NCI-H1105 treated with DMSO at 0.1 percent for 48 hours (cell line): ENCODE measurements around the gene KLHDC7A.

Experiments
- DNase-seq: peaks from one replicate; lab custom pipeline; 2025; lab: John Stamatoyannopoulos, UW

The KLHDC7A gene

DNA sequence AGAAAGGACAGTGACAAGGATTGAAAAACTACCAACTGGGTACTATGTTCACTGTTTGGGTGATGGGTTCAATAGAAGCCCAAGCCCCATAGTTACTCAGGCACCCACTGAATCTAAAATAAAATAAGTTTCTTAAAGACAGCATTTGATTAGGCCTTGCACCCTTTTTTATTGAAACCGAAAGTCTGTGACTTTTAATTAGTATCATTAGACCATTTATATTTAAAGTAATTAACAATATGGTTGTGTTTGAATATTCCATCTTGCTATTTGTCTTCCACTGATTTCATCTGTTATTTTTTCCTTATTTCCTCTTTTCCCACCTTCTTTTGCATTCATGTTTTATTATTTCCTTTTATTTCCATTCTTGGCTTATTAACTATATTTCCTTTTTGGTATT is 27.4 kb downstream of the KLHDC7A start:
- DNase-seq: no peak

DNA sequence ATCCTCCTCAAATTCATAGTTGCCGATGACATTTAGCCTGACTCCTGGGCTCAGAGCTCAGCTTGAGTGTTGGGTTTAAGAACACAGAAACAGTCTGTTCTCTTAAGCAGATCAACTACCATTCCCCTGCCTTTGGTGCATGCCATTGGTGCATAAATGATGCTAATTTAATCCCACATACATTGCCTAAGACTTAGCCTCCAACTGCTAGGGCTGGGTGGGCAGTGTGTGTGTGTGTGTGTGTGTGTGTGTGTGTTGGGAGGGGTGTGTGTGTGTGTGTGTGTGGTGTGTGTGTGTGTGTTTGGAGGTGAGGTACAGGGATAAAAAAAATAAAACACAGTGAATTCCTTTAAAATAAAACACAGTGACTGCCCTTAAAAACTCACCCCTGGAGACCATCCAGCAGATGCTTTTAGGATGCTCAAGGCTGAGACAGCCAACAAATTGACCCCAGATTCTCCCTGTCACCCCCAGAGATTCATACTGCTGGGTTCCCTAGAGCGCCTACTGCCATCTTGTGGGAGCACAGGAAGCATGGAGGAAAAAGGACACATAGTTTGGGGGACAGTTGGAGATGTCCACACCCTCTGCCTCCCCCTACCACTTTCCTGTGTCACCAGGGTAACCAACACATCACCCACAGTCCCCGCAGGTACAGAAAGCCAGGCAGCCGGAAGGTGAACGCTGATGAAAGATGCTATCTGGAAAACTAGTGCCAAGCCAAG is 30.6 kb downstream of the KLHDC7A start:
- DNase-seq: no peak

DNA sequence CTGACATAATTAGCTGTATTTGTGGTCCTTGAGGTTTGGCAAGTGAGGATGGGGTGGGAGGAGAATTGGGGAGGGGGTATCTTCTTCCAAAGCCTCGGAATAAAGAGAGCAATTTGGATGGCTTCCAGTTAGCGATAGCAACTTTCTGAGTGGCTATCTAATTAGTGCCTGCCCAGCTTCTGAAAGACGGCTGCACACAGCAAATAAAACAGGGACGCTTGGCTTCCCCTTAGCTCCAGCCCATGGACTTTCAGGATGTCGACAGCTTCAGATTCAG is 31.1 kb downstream of the KLHDC7A start:
- DNase-seq: peak; percentile 99

DNA sequence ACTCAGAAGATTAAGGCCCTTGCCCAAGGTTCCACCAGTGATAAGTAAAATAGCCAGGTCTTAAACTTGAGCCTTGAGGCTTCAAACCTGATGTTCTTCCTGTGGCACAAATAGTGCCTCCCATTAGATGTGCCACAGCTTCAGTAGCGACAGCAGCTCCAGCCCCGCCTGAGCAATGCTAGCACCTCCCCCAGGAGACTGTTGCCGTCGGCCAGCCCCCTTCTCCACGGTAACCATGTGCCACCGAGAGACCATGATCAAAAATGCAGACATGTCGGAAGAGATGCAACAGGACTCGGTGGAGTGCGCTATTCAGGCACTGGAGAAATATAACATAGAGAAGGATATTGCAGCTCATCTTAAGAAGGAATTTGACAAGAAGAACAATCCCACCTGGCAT is 32.2 kb downstream of the KLHDC7A start:
- no peak for DNase-seq

DNA sequence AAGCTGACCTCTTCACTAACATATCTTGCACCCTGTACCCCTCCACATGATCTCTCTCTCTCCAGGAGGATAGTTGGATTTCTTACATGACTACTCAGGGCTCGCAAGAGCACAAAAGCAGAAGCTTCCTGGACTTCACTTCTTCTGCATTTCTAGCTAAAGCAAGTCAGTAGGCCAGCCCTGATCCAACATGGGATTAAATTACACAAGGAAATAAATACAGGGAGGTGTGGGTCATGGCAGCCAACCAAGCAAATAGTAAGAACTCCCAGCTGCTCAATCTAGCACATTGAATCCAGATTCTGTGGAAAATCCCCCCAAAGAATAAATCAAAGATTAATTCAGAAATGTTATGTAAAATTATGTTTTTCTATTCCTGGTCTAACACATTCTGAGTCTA is 33.3 kb downstream of the KLHDC7A start:
- no peak for DNase-seq

DNA sequence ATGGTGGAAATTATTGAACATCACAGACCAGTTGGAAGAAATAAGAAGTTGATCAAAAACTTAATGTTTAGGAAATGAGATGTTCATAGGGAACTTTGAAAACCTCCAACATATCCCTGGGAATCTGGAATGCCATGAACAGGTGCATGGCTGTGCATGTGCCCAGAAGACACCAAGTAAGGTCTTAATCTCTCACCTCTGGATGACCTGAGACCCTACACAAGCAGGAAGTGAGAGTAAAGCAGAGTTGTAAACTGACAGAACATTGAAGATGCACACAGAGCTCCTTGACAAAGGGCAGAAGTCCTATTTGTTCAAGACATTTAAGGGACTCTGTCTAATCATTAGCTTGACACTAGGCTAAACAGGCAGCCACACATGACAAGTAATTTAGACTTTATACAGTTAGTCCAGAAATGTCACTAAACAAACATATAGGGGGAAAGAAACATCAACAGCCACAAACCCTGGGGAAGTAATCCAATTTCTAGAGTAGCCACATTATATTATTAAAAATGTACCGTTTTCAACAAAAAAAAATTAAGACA is 34.5 kb downstream of the KLHDC7A start:
- DNase-seq: no peak

DNA sequence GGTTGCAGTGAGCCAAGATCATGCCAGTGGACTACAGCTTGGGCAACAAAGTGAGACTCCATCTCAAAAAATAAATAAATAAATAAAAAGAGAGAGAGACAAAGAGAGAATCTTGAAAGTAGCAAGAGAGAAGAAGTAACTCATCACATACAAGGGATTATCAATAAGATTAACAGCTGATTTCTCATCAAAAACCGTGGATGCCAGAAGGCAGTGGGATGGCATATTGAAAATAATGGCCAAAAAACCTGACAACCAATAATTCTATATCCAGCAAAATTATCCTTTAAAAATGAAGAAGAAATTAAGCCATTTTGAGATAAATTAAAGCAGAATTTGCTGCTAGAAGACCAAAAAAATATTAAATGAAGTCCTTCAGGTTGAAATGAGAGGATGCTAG is 35.7 kb downstream of the KLHDC7A start:
- DNase-seq: no peak

DNA sequence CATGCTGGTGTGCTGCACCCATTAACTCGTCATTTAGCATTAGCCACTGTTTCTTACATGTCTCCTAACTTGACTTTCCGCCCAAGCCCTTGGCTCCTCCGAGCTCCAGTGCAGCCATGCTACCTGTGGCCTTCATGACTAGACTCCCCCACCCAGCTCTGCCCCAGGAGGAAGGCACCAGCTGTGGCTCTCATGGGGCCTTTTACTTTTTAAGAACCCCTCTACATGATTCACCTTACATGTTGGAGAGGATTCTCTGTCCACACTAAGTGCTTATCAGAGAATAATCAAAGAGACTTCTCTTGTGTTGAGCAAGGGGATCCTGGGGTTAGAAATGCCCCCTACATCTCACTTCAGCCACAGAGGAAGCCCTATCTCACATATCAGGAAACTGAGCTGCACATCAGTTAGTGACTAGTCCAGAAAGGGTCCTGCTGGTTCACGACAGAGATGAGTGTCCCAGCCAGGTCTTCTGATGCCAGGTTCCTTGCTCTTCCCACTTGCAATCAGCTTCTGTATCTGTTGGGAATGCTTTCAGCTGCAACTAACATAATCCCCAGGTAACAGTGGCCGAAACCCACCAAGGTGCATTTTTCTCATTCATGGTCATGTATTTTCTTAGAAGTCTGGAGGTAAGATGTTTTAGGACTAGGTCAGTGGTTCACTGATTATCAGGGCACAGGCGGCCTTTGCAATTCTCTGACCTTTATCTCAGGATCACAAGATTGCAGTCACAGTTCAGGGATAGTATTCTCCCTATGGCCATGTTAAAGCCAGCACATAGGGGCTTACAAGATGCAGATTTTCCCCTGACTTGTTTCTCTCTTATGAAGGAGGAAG is 45.9 kb downstream of the KLHDC7A start:
- no peak for DNase-seq

DNA sequence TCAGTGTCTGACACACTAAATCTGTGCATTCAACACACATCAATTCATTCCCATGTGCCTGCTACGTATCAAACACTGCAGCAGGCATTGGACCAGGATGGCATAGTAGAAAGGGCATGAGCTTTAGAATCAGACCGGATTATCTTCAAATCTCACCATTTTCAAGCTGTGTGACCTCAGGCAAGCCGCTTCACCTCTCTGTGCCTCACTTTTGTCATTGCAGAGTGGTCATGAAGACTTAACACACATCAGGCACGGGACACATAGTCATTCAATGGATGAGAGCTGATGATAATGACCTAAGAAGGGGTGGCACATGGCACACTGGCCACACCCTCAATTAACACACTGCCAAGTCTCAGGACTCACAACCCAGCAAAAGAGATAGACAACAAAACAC is 46.8 kb downstream of the KLHDC7A start:
- no peak for DNase-seq

DNA sequence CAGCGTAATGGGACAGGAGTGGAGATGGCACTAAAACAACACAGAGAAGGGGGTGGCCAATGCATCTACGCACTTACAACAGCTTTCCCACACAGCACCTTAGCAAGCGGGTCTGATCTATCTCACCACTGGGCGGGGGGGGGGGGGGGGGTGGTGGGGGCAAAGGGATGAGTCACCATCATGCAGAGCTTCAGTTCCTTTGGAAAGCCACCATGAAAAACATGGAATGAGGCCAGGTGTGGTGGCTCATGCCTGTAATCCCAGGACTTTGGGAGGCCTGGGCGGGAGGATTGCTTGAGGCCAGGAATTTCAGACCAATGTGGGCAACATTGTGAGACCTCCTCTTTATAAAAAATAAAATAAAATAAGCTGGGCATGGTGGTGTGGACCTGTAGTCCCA is 47.2 kb downstream of the KLHDC7A start:
- no peak for DNase-seq

DNA sequence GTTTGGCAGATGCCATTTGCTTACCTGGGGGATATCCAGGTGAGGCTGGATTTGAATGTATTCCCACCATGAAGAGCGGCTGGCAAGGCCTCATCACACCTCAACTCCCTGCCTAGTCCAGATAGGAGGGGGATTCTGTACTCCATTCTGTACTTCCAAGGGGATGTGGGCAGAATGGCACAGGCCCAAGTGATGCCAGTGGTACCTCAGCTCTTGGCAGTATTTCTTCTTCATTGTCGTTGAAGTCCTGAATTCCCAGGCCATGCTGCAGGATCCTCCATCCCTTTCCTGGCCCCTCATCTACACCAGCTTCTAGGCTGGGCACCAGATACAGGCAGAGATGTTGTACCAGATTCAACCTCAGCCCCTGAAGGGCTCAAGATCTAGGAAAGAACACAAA is 47.9 kb downstream of the KLHDC7A start:
- no peak for DNase-seq

DNA sequence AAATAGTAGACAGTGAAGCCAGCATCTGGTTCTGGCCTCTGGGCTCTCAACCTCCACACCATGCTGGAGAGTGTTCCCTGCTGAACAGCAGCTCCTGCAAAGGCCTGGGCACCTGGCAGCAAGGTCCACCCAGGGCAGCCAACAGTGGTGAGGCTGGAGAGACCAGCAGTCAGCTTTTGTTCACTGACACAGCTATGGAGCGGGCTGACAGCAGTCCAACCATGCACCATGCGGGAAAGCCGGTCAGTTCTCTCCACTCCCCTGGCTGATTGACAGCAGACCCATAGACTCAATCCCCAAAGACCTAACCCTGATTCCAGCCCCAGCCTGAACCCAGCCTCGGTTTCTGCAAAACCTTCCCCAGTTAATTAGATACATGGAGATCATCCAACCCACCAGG is 49.0 kb downstream of the KLHDC7A start:
- DNase-seq: no peak

DNA sequence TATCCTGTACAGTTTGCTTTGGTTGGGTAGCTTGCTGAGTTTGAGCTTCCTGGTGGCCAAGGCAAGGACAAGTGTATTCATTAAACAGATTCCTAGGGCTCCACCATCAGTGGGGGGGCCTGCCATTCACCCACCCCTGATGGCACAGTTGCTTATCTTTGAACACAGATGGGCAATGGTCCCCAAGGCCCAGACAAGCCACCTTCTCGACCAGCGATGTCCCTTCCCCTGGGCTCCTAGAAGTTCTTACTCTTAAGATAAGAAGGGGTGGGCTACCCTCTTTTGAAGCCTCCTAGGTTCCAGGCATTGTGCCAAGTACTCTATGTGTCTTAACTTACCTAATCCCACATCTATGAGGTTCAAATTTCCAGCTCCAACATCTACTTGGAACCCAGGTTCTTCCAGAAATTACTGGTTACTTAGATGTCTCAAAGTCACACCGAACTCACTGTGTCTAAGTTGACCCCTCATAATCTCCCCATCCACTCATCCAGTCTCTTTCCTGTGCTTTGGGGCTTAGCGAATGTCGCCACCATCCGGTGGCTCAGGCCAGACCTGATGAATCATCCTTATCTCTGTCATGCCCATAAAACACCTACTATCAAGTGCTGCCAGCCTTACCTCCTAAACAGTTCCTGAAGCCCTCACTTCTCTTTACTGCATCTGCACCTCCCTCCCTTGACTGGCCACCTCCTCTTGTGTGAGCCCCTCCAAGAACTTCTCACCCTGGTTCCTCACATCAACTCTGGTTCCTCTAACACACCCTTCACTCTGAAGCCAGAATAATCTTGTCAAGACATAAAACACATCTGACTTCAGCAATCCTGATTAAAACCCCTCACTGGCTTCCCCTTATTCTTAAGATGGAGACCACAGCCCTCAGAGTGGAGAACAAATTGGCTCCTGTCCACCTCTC is 50.1 kb downstream of the KLHDC7A start:
- DNase-seq: no peak

DNA sequence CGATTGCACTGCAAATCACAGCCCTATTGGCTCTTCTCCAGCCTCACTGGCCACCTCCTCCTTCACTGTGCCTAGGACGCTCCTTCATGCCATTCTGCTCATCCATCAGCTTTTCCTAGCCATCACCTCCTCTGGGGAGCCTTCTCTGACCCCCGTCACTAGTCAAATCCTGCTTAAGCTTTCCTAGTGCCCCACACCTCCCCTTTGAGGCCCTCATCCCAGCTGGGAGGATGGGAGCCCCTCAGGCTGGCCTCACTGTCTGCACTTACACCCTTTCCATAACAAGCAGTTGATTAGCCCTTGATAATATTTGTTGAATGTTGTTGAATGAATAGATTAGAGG is 50.7 kb downstream of the KLHDC7A start:
- no peak for DNase-seq

DNA sequence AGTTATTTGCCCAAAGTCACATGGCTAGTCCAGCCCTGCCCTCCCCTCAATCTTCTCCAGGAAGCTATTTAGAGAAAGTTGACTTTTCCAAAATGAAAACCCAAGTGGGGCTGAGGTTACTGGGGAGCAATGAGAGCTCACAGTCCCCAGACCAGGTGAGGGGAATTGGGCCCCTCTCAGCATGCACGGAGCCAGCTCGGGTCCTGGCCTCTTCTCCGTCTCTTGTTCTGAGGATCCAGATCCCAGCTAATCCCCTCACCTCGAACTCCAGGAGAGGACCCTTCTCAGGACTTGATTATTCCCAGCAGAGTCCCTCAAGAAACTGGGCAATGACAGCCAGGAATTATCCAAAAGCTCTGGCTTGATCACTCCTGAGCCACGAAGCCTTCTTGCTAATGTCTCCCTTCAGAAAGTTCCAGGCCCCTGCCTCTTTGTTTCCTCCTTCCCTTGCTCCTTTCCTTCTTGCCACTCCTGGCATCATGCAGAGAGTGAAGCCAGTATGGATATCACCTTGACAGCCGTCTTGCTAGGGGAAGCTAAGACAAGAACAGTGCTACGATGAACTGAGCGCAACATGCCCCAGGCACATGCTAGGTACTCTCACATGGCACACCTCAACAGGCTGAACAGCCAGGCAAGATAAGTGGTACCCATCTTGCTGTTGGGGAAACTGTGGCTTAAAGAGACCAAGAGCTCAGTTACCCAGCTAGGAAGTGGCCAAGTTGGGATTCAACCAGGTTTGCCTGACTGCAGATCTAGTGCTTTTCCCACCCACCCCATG is 51.9 kb downstream of the KLHDC7A start:
- no peak for DNase-seq

DNA sequence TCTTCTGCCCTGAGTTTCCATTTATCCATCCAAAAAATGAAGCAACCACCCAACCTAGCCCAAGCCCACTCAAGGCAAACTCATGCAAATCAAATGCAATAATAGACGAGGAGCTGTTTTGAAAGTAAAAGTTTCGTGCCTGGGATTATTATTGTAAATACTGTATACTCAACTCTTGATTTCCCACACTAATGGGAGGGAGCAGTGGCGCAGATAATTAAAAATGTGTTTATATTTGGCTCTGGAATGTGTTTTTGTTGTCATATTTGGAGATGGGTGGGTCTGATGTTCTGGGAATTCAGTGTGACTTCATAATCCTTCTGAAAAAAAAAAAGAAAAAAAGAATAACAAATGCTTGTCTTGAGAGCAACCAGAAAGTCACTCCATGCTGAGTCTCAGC is 52.5 kb downstream of the KLHDC7A start:
- DNase-seq: no peak

DNA sequence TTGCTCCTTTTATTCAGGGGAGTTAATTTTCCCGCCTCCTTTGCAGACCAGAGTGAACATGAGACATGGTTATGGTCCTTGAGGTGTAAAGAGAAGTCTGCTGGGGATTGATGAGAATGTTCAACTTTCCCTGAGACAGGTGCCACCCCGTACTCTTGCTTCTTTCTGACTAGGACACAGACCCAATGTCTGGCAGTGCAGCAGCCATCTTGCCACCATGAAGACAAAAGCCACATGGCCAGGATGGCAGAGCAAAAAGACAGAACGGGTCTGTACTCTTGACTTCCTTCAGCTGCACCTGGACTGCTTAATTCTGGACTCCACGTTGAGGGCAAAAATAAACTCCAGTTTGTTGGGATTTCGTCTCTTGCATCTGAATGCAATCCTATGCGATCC is 54.1 kb downstream of the KLHDC7A start:
- DNase-seq: no peak
